ENCODE measurements around the gene GRB7. TPM values are rescaled to one million over a fixed set of nuclear protein-coding genes. Genes with fewer than 3 reads are reported as not detected.

The GRB7 gene
- total and polyA plus RNA-seq, 9 of the 15 experiments (the other 6 are each of a cell fraction or from before 2014, with no cell fraction given), result 0.04 to 6.2 (median 2.2) TPM

DNA sequence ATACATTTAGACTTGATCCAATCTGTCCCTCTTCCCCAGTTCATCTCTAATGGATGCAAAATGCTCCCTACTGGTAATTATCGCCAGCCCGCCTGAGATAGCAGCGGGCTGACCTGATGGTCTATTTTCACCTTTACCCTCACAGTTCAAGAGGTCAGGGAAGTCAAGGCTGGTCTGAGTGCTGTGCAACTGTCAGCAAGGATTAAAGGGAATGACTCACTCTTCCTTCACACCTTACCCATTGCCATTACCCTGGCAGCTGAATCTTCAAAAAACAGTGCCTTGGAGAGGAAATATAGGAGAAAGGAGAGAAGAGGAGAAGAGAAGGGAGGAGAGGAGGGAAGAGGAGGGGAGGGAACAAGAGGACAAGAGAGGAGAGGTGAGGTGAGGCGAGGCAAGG lies 36.3 kb downstream of the GRB7 start (continued):
- TF ChIP-seq, protein P1, sequence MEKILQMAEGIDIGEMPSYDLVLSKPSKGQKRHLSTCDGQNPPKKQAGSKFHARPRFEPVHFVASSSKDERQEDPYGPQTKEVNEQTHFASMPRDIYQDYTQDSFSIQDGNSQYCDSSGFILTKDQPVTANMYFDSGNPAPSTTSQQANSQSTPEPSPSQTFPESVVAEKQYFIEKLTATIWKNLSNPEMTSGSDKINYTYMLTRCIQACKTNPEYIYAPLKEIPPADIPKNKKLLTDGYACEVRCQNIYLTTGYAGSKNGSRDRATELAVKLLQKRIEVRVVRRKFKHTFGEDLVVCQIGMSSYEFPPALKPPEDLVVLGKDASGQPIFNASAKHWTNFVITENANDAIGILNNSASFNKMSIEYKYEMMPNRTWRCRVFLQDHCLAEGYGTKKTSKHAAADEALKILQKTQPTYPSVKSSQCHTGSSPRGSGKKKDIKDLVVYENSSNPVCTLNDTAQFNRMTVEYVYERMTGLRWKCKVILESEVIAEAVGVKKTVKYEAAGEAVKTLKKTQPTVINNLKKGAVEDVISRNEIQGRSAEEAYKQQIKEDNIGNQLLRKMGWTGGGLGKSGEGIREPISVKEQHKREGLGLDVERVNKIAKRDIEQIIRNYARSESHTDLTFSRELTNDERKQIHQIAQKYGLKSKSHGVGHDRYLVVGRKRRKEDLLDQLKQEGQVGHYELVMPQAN (IDR thresholded peaks at IDR 0.05; ENCODE audit: borderline replicate concordance), result no peak
- TF ChIP-seq MEF2A (IDR thresholded peaks at IDR 0.05; ENCODE audit: control insufficient read depth, low read depth, low read length), result no peak
- no peak for TF ChIP-seq ETV6 (IDR thresholded peaks at IDR 0.05; ENCODE audit: borderline replicate concordance in 1 of 2, low read depth in 2 of 2, low read length in 1 of 2)
- TF ChIP-seq ETV6 (CRISPR knock-in tag; IDR thresholded peaks at IDR 0.05; ENCODE audit: borderline replicate concordance), result no peak
- no peak for TF ChIP-seq CHD1 (IDR thresholded peaks at IDR 0.05; ENCODE audit: low read length)
- TF ChIP-seq, protein P2, sequence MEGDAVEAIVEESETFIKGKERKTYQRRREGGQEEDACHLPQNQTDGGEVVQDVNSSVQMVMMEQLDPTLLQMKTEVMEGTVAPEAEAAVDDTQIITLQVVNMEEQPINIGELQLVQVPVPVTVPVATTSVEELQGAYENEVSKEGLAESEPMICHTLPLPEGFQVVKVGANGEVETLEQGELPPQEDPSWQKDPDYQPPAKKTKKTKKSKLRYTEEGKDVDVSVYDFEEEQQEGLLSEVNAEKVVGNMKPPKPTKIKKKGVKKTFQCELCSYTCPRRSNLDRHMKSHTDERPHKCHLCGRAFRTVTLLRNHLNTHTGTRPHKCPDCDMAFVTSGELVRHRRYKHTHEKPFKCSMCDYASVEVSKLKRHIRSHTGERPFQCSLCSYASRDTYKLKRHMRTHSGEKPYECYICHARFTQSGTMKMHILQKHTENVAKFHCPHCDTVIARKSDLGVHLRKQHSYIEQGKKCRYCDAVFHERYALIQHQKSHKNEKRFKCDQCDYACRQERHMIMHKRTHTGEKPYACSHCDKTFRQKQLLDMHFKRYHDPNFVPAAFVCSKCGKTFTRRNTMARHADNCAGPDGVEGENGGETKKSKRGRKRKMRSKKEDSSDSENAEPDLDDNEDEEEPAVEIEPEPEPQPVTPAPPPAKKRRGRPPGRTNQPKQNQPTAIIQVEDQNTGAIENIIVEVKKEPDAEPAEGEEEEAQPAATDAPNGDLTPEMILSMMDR (IDR thresholded peaks at IDR 0.05 in 2 of 3, conservative IDR thresholded peaks at IDR 0.05 in 1 of 3; ENCODE audit: insufficient read depth in 2 of 3, low read depth in 1 of 3, low read length in 3 of 3), result no peak
- TF ChIP-seq CBX1 (IDR thresholded peaks at IDR 0.05; ENCODE audit: low read depth), result no peak
- peak; percentile 30 for TF ChIP-seq ARID1B (IDR thresholded peaks at IDR 0.05)
- TF ChIP-seq, protein P3, sequence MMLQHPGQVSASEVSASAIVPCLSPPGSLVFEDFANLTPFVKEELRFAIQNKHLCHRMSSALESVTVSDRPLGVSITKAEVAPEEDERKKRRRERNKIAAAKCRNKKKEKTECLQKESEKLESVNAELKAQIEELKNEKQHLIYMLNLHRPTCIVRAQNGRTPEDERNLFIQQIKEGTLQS (IDR thresholded peaks at IDR 0.05), result peak; percentile 67
- TF ChIP-seq, protein P3 (CRISPR knock-in tag; conservative IDR thresholded peaks at IDR 0.05), result no peak
- TF ChIP-seq NR2C2 (CRISPR knock-in tag; IDR thresholded peaks at IDR 0.05), result no peak
- TF ChIP-seq NR2C2 (tag; IDR thresholded peaks at IDR 0.05), result peak; percentile 83
- TF ChIP-seq, protein P4, sequence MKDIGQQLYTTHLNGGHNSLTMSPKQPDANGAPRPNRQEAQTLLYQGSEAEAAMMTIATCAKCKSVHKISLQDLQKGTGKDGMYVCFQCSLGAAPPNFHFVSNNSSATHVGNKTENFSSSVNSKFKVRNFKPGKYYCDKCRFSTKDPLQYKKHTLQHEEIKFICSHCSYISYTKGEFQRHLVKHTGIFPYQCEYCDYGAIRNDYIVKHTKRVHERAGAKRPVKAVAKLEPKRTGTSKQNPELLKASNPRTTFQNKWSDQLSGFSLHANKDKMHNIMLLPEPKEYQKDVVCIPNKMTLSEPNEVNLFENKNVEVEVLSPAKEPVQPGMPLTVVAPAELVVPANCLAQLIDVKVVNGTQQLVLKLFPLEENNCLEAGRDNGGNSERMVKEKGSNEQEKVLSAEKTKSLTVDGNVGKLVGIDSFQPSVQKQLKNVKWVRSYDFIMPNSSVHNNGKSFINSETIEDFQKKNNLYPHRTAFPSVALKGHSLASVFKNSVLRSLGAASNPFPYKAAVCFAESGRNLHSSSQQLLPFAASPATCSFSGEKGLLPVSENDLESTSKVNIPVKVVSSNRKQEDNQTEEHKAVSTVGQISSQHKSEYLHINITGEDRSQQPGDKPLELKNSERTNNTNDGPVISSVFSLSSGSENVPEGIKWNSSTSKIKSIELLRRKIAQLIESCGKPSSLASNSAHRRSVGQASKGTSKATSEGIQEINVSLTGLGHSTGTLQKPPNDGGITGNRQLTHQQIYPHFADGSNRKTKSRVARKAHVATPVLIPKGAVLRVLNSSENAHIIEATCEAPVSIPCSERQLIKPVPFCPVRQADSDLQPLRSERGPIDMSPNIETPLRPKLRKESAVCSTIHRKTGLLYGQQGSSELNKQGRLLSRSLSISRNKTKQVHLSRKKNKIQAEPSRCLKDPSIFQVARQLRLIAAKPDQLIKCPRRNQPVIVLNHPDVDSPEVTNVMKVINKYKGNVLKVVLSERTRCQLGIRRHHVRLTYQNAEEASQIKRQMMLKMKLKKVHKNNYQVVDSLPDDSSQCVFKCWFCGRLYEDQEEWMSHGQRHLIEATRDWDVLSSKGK (CRISPR knock-in tag; IDR thresholded peaks at IDR 0.05), result no peak
- TF ChIP-seq, protein P5, sequence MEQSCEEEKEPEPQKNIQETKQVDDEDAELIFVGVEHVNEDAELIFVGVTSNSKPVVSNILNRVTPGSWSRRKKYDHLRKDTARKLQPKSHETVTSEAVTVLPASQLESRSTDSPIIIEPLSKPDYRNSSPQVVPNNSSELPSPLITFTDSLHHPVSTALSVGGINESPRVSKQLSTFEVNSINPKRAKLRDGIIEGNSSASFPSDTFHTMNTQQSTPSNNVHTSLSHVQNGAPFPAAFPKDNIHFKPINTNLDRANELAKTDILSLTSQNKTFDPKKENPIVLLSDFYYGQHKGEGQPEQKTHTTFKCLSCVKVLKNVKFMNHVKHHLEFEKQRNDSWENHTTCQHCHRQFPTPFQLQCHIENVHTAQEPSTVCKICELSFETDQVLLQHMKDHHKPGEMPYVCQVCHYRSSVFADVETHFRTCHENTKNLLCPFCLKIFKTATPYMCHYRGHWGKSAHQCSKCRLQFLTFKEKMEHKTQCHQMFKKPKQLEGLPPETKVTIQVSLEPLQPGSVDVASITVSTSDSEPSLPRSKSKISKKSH (CRISPR knock-in tag; IDR thresholded peaks at IDR 0.05), result no peak
- no peak for TF ChIP-seq TEAD2 (tag; IDR thresholded peaks at IDR 0.05)
- TF ChIP-seq ZNF507 (tag; conservative IDR thresholded peaks at IDR 0.05), result no peak
- no peak for TF ChIP-seq ZNF586 (CRISPR knock-in tag; conservative IDR thresholded peaks at IDR 0.05)

Measured in K562 (cell line).